Endothelial cell (in vitro differentiated cells): ENCODE data around the gene GPC3. TPM values are rescaled to one million over a fixed set of nuclear protein-coding genes. Genes with fewer than 3 reads are reported as not detected.

Source experiments
- DNase-seq: peaks from one replicate; pipeline ENCODE4 v3.0.0; 2021; ENCODE audit warnings: low spot score
- H3K27ac Mint-ChIP-seq: one replicate; pipeline ENCODE4 v1.8.0; 2021; ENCODE audit warnings: mixed read lengths, inconsistent platforms; ENCODE audit not compliant: unreplicated experiment
- H3K27me3 Mint-ChIP-seq: one replicate; pipeline ENCODE4 v1.8.0; 2021; ENCODE audit warnings: mild to moderate bottlenecking, moderate library complexity, mixed read lengths, inconsistent platforms; ENCODE audit not compliant: unreplicated experiment
- H3K36me3 Mint-ChIP-seq: one replicate; pipeline ENCODE4 v1.8.0; 2021; ENCODE audit warnings: mild to moderate bottlenecking, low read depth, mixed read lengths, inconsistent platforms; ENCODE audit not compliant: unreplicated experiment
- H3K4me1 Mint-ChIP-seq: one replicate; pipeline ENCODE4 v1.8.0; 2021; ENCODE audit warnings: mild to moderate bottlenecking, mixed read lengths, inconsistent platforms; ENCODE audit not compliant: unreplicated experiment
- H3K4me3 Mint-ChIP-seq: one replicate; pipeline ENCODE4 v1.8.0; 2021; ENCODE audit warnings: mild to moderate bottlenecking, mixed read lengths, inconsistent platforms; ENCODE audit not compliant: unreplicated experiment
- H3K9me3 Mint-ChIP-seq: one replicate; pipeline ENCODE4 v1.8.0; 2021; ENCODE audit warnings: mixed read lengths, inconsistent platforms; ENCODE audit not compliant: unreplicated experiment
- long read RNA-seq: library from polyadenylated mRNA; unstranded; transcript quantifications from one replicate; pipeline ENCODE4 v2.0.0, GENCODE V29; 2020; ENCODE audit not compliant: unreplicated experiment
- total RNA-seq: library from RNA; stranded (reverse); fragmentation: NEBNext Ultra II Directional; extraction: Animal tissue kit (Norgen Biotek cat#: 25700); gene quantifications from one replicate; pipeline ENCODE4 v1.2.1, GENCODE V29; 2021; ENCODE audit not compliant: unreplicated experiment
- TF ChIP-seq, protein P1 (sequence below): fragments of 200-600 bp; sonication (generic); IDR thresholded peaks from one replicate; pipeline ENCODE4 v1.5.0; 2021; ENCODE audit warnings: antibody characterized with exemption; ENCODE audit not compliant: unreplicated experiment

GPC3 gene
- 4.7 TPM for total RNA-seq
- long read RNA-seq, partial matches to known transcripts, result 0 of 4 reads
- long read RNA-seq, other reads (novel, unspliced or antisense), result 0 of 4 reads

DNA sequence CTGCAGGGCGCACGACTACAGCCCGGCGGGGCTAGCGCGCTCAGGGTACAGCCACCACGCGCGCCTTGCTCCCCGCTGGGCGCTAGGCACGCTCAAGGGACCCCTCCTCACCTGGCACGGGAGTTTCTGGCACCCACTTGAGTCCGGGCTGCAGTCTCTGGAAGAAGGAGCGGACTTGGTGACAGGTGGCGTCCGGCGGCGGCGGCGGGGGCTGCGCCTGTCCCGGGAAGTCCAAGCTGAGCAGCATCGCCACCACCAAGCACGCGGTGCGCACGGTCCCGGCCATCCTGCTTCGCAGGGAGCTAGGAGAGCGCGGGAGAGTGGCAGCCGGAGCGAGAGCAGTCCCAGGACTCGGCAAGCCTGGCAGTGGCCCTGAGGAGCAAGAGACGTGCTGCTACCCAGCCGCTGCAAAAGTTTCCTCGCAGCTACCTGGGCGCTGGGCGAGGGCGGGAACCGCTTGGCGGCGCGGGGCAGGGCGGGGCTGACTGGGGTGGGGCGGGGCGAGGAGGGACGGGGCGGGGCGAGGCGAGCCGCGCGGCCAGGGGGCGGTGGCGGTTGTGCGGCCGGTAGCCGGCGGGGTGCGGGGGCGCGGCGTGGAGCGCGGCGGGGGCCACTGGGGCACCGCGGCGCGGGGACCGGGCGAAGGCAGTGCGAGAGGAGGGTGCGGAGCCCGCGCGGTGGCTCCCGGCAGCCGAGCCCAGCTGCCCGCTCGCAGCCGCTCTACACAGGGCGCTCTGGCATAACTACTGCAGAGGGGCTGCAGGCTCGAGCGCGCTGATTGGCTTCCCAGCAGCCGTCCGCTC is at the start of gene GPC3:
TSS of gene GPC3 (minus strand) at position 431 of the 803 bp plus-strand sequence.
- peaks cover 3% of the 10 kb centered on the region for H3K27me3 Mint-ChIP-seq
- TF ChIP-seq, protein P1, sequence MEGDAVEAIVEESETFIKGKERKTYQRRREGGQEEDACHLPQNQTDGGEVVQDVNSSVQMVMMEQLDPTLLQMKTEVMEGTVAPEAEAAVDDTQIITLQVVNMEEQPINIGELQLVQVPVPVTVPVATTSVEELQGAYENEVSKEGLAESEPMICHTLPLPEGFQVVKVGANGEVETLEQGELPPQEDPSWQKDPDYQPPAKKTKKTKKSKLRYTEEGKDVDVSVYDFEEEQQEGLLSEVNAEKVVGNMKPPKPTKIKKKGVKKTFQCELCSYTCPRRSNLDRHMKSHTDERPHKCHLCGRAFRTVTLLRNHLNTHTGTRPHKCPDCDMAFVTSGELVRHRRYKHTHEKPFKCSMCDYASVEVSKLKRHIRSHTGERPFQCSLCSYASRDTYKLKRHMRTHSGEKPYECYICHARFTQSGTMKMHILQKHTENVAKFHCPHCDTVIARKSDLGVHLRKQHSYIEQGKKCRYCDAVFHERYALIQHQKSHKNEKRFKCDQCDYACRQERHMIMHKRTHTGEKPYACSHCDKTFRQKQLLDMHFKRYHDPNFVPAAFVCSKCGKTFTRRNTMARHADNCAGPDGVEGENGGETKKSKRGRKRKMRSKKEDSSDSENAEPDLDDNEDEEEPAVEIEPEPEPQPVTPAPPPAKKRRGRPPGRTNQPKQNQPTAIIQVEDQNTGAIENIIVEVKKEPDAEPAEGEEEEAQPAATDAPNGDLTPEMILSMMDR, result no peak
- H3K27ac Mint-ChIP-seq, result no peak within 1 kb of the TSS
- no peaks in the 10 kb centered on the region for H3K36me3 Mint-ChIP-seq
- H3K4me3 Mint-ChIP-seq, result peak within 1 kb of the TSS; percentile 80
- peaks cover 4% of the 10 kb centered on the region for H3K4me1 Mint-ChIP-seq
- no peaks in the 10 kb centered on the region for H3K9me3 Mint-ChIP-seq
- peak; percentile 48 for DNase-seq

DNA sequence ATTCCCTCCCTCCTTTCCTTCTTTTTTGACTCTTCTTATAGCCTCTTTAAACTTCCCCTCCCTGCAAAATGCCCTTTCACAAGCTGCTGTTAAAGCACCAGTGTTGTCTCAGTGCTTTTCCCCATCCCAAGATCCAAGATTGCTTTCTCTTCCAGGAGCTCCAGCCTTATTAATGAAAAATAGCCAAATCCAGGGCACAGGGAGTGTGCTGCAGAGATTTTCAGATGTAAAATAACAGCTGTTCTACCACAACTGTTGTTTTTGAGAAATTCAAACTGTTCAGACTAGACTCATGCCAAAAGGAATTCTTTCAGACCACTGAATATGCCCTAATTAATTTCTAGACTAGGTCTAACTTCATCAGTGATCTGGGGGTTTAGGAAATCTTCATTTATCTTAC is 47.0 kb upstream of the GPC3 start:
- TF ChIP-seq, protein P1, result no peak
- Mint-ChIP-seq H3K36me3 (no peaks in the 10 kb centered on the region), H3K27ac (no peak overlapping the region), H3K4me1 (no peaks in the 10 kb centered on the region), H3K27me3 (no peaks in the 10 kb centered on the region), H3K9me3 (no peaks in the 10 kb centered on the region), H3K4me3 (no peak overlapping the region)
- no peak for DNase-seq

DNA sequence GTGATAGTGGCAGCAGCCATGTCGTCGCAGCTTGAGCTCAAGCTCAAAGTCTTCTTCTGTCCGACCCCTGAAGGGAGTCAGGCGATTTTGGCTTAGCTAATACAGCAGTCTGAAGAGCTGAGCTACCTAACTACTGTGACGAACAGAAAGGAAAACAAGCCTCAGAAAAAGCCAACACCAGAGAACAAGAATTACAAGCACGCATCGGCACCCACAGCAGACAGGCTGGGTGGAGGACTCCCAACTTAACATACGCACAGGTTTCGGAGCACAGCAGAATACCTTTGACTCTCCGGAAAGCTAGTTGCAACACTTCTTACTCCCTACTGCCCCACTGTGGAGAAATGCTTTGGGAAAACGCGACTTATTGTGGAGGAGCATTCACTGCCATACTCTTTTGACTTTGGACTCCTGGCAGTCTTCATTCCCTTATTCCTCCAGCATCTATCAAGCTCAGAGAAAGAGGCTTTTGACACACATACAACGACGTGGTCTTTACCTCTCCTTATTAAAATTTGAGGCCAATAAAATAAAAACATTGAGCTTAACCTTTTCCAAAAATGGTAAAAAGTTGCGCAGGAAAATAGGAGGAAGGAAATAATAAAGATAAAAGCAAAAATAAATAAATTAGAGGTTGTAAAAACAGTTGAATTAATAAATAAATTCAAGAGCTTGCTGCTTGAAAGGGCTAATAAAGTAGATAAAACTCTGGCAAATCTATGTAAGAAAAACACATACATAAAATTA is 41.3 kb upstream of the GPC3 start:
- Mint-ChIP-seq H3K4me1 (peaks cover 7% of the 10 kb centered on the region), H3K36me3 (no peaks in the 10 kb centered on the region), H3K9me3 (no peaks in the 10 kb centered on the region), H3K27me3 (peaks cover 2% of the 10 kb centered on the region), H3K27ac (peak overlapping the region; percentile 74), H3K4me3 (peak overlapping the region; percentile 15)
- TF ChIP-seq, protein P1, result peak; percentile 51
- peak; percentile 52 for DNase-seq

DNA sequence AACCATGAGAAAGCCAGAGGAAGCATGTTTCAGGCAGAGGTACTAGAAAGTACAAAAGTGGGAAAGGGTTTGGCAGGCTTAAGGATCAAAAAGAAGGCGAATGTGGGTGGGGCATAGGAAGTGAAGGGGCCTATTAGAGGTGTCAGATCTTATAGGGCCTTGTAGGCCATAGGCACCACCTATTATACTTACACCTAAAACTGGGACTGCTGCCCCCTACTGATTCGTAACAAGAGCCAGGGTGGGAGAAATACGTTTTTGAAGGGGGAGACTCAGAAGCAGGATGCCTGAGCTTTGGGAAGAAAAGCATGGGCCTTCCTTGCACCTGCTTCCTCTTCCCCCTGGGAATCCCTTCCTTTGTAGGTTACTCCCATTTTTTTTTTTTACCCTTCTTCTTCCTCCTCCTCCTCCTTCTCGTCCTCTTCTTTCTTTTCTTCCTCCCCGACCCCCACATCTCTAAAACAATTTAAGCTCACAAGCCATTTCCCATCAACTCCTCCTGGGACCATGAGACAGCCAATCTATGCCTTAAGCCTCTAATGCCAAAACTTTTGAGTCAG is 40.7 kb upstream of the GPC3 start:
- Mint-ChIP-seq H3K4me3 (peak overlapping the region; percentile 15), H3K27ac (peak overlapping the region; percentile 74), H3K36me3 (no peaks in the 10 kb centered on the region), H3K4me1 (peaks cover 7% of the 10 kb centered on the region), H3K27me3 (peaks cover 2% of the 10 kb centered on the region), H3K9me3 (no peaks in the 10 kb centered on the region)
- TF ChIP-seq, protein P1, result no peak
- peak; percentile 4 for DNase-seq
